Sigmoid colon (tissue), 7 donors: ENCODE results near the gene CABLES1. TPM values are rescaled to one million over a fixed set of nuclear protein-coding genes. Genes with fewer than 3 reads are reported as not detected.

Experiments used
- DNase-seq: peaks from one replicate; pipeline ENCODE4 v3.0.0-alpha.2; 2019
- H3K27ac ChIP-seq, 4 donors: fragments of 200-600 bp; sonication (generic); one replicate each; pipeline ENCODE4 v1.5.1; 2016 to 2019; ENCODE audit warnings: mild to moderate bottlenecking in 1 of 4
- H3K27me3 ChIP-seq, 3 donors: fragments of 200-600 bp; sonication (generic); one replicate each; pipeline ENCODE4 v1.5.1; 2019; ENCODE audit warnings: mild to moderate bottlenecking in 1 of 3
- H3K36me3 ChIP-seq, 4 donors: fragments of 200-600 bp; sonication (generic); one replicate each; pipeline ENCODE4 v1.5.1; 2016 to 2019
- H3K4me1 ChIP-seq, 4 donors: fragments of 200-600 bp; sonication (generic); one replicate each; pipeline ENCODE4 v1.5.1; 2017 to 2019
- H3K4me3 ChIP-seq, 4 donors: fragments of 200-600 bp; sonication (generic); one replicate each; pipeline ENCODE4 v1.5.1; 2017 to 2019; ENCODE audit warnings: mild to moderate bottlenecking in 2 of 4, moderate library complexity in 1 of 4
- H3K9me3 ChIP-seq, 4 donors: fragments of 200-600 bp in 3 of 4; sonication (generic) in 3 of 4; one replicate each; pipeline versions ENCODE4 v1.5.1 to v1.6.1; 2013 to 2019
- EP300 ChIP-seq, 4 donors: sonication (generic); formaldehyde crosslinking; IDR thresholded peaks; one replicate each; pipeline ENCODE4 v1.6.1; 2017; ENCODE audit warnings: antibody characterized with exemption in 4 of 4
- POLR2A ChIP-seq, 2 donors: fragments of 450-650 bp; IDR thresholded peaks; one replicate each; pipeline ENCODE4 v1.6.1; 2016; ENCODE audit warnings: antibody characterized with exemption in 2 of 2, mild to moderate bottlenecking in 2 of 2, moderate library complexity in 2 of 2
- POLR2AphosphoS5 ChIP-seq, 4 donors: sonication (generic); formaldehyde crosslinking; IDR thresholded peaks; one replicate each; pipeline ENCODE4 v1.6.1; 2017; ENCODE audit warnings: antibody characterized with exemption in 4 of 4
- WGBS, 2 donors: extraction: QIAGEN DNeasy Blood & Tissue Kit; methylation state at CpG; one replicate each; pipeline ENCODE4 v1.1.7; 2013; 5-methylcytosine and 5-hydroxymethylcytosine counted together
- intact Hi-C: fragments of 100-400 bp; cut with DNase I; formaldehyde crosslinking; loops from one replicate; pipeline ENCODE4 v1.15.1; 2023
- polyA plus RNA-seq, 3 donors: library from polyadenylated mRNA; stranded (reverse); fragments of 200-250 nt; gene quantifications; one replicate each; pipeline ENCODE4 v1.2.3, GENCODE V29; 2013
- total RNA-seq, 4 donors: library from RNA; depleted of rRNA; stranded (reverse); fragments of >200 nt; gene quantifications; one replicate each; pipeline ENCODE4 v1.1.0, GENCODE V29; 2016
- TF ChIP-seq, protein P1 (sequence below), 4 experiments: fragments of 450-650 bp in 3 of 4; fragments of 200-600 bp in 1 of 4; IDR thresholded peaks; one replicate each; pipeline ENCODE4 v1.5.1; 2016 to 2019; ENCODE audit warnings: antibody characterized with exemption in 4 of 4, mild to moderate bottlenecking in 3 of 4, moderate library complexity in 2 of 4
- donor health status: healthy with polysubstance abuse.
- donor health status: Bipolar disorder and iron deficiency.
- donor health status: healthy.

Gene CABLES1
- total and polyA plus RNA-seq, 7 donors: 1.9 to 7.2 (median 3.9) TPM

DNA sequence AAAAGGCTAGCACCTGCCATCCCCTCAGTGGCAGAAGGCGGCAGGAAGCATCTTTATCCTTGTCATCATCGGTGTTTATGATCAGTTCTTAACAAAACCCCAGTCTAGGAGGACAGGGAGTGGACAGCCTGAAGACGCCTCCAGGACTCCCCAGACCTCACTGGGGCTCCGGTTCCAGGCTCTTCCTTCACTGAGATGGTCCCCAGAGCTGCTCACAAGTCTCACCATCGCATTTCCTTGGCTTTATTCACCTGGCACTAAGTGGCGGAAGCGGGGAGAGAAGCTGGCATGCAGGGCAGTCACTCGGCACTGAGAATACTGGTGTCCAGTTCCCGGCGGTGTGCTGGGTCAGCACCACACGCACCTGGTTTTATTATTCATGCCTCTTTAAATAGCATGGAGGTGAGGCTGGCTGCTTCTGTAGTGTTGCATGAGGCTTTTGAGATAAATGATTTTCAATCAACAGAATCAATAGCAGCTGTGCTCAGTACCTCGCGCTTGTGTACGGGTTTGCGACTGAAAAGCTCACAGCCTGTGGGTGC is 68.7 kb downstream of the CABLES1 start:
- Histone ChIP-seq H3K4me3 (no peak overlapping the region), H3K27me3 (no peaks in the 10 kb centered on the region), H3K9me3 (no peaks in the 10 kb centered on the region), H3K36me3 (no peaks in the 10 kb centered on the region), H3K27ac (no peak overlapping the region), H3K4me1 (no peaks in the 10 kb centered on the region)
- DNase-seq: no peak
- 90 to 92% methylated on average over 15 of the region's 15 CpGs for WGBS, 2 donors
- TF ChIP-seq POLR2A (IDR thresholded peaks at IDR 0.05): no peak
- no peak for TF ChIP-seq EP300 (IDR thresholded peaks at IDR 0.05)
- no peak for TF ChIP-seq POLR2AphosphoS5 (IDR thresholded peaks at IDR 0.05)
- TF ChIP-seq, protein P1, sequence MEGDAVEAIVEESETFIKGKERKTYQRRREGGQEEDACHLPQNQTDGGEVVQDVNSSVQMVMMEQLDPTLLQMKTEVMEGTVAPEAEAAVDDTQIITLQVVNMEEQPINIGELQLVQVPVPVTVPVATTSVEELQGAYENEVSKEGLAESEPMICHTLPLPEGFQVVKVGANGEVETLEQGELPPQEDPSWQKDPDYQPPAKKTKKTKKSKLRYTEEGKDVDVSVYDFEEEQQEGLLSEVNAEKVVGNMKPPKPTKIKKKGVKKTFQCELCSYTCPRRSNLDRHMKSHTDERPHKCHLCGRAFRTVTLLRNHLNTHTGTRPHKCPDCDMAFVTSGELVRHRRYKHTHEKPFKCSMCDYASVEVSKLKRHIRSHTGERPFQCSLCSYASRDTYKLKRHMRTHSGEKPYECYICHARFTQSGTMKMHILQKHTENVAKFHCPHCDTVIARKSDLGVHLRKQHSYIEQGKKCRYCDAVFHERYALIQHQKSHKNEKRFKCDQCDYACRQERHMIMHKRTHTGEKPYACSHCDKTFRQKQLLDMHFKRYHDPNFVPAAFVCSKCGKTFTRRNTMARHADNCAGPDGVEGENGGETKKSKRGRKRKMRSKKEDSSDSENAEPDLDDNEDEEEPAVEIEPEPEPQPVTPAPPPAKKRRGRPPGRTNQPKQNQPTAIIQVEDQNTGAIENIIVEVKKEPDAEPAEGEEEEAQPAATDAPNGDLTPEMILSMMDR (IDR thresholded peaks at IDR 0.05): no peak
- intact Hi-C loops: no loop called here

DNA sequence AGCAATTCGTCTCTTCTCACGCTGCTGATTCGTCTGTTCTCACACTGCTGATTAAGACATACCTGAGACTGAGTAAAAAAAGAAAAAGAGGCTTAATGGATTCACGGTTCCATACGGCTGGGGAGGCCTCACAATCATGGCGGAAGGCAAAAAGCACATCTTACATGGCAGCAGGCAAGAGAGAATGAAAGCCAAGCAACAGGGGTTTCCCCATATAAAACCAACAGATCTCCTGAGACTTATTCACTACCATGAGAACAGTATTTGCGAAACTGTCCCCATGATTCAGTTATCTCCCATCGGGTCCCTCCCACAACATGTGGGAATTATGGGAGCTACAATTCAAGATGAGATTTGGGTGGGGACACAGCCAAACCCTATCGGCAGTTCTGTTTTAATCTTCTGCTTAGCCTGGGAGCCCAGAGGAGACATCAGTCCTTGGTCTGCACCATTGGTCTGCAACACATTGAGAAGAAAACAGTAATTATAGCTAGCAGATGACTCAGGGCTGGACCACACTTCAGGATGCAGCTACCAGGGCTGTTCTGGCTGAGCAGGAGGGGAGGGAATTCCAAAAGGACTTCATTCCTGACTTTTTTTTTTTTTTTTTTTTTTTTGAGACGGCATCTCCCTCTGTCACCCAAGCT is 69.4 kb downstream of the CABLES1 start:
- no peaks in the 10 kb centered on the region for H3K27me3 ChIP-seq
- no peaks in the 10 kb centered on the region for H3K9me3 ChIP-seq
- DNase-seq: no peak
- H3K4me3 ChIP-seq: no peak overlapping the region
- H3K36me3 ChIP-seq: no peaks in the 10 kb centered on the region
- TF ChIP-seq POLR2A (IDR thresholded peaks at IDR 0.05) (no peak), EP300 (IDR thresholded peaks at IDR 0.05) (no peak), POLR2AphosphoS5 (IDR thresholded peaks at IDR 0.05) (no peak)
- TF ChIP-seq, protein P1 (IDR thresholded peaks at IDR 0.05): no peak
- H3K4me1 ChIP-seq: no peaks in the 10 kb centered on the region
- H3K27ac ChIP-seq: no peak overlapping the region
- 87 to 95% methylated on average over 10 of the region's 10 CpGs for WGBS, 2 donors
- intact Hi-C loops: no loop called here

DNA sequence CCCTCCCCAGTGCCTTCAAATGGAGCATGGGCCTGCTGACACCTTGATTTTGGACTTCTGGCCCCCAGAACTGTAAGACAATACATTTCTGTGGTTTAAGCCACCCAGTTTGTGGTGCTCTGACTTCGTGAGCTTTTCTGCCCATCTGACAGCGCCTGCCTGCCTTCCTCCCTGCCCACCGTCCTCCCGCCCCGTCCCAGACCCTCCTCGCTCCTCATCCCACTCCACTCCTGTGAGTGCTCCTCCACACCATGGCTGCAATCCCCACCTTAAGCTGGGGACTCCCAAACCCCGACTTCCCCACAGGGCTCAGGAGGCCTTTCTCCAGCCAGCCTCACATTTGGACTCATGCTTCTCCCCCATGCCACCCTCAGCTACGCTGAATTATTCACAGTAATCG is 70.7 kb downstream of the CABLES1 start:
- TF ChIP-seq, protein P1 (IDR thresholded peaks at IDR 0.05): no peak
- TF ChIP-seq EP300 (IDR thresholded peaks at IDR 0.05) (no peak), POLR2AphosphoS5 (IDR thresholded peaks at IDR 0.05) (no peak), POLR2A (IDR thresholded peaks at IDR 0.05) (no peak)
- Histone ChIP-seq H3K4me3 (no peak overlapping the region), H3K4me1 (no peaks in the 10 kb centered on the region), H3K27ac (no peak overlapping the region), H3K36me3 (no peaks in the 10 kb centered on the region), H3K9me3 (no peaks in the 10 kb centered on the region), H3K27me3 (no peaks in the 10 kb centered on the region)
- intact Hi-C loops: no loop called here
- WGBS, 2 donors: 92 to 96% methylated on average over 9 of the region's 9 CpGs
- DNase-seq: no peak

DNA sequence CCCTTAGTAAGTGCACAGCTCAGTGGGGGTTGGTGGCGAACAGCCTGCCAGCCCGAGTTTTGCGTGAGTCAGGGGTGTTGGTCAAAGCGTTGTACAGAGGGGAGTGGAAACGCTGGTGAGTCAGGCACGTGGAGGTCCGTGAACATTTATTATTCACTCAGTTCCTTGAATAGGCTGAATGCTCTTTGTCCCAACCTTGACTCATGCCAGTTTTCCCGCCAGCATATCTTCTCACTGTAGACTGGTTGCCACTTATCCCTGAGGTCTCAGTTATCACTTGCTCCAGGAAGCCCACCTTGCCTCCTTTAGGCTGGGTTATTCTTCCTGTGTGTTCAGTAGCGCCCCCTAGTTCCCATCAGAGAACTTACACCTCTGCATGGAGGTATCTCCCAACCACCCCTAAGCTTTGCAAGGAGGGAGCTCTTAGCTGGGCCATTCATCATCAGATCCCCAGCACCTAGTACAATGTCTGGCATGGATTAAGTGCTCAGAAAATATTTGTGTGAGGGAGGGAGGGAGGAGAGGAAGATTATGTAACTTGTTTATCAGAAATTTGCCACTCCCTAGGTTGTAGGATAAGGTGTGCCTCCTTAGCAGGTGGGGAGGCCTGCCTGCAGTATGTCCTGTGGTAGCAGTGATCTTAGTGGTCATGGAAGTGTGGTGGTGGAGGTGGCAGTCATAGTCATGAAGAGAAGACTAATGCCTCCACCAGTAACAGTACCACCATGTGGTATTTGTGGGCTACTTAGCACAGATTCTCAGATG is 72.1 kb downstream of the CABLES1 start:
- WGBS, 2 donors: 88 to 93% methylated on average over 9 of the region's 9 CpGs
- intact Hi-C loops: no loop called here
- no peak for DNase-seq
- Histone ChIP-seq H3K4me1 (no peaks in the 10 kb centered on the region), H3K4me3 (no peak overlapping the region), H3K9me3 (no peaks in the 10 kb centered on the region), H3K27me3 (no peaks in the 10 kb centered on the region), H3K36me3 (no peaks in the 10 kb centered on the region), H3K27ac (no peak overlapping the region)
- TF ChIP-seq, protein P1 (IDR thresholded peaks at IDR 0.05): no peak
- TF ChIP-seq POLR2AphosphoS5 (IDR thresholded peaks at IDR 0.05): no peak
- TF ChIP-seq EP300 (IDR thresholded peaks at IDR 0.05): no peak
- no peak for TF ChIP-seq POLR2A (IDR thresholded peaks at IDR 0.05)
